Lower lobe of right lung (tissue), 2 donors: ENCODE results near the gene PAK1. TPM values are rescaled to one million over a fixed set of nuclear protein-coding genes. Genes with fewer than 3 reads are reported as not detected.

ENCODE experiments used
- ATAC-seq, 2 donors: fragments of 200-7000 bp; cut with Tn5 transposase; one replicate each; pipeline ENCODE4 v1.9.1; 2020 to 2022; ENCODE audit warnings: mild to moderate bottlenecking in 2 of 2, moderate library complexity in 2 of 2
- DNase-seq: peaks from one replicate; pipeline ENCODE4 v3.0.0-alpha.2; 2020
- H3K27ac ChIP-seq: fragments of 200-600 bp; one replicate; pipeline ENCODE4 v1.8.0; 2022
- H3K27me3 ChIP-seq: fragments of 200-600 bp; one replicate; pipeline ENCODE4 v1.8.0; 2022; ENCODE audit warnings: low read depth
- H3K36me3 ChIP-seq: fragments of 200-600 bp; one replicate; pipeline ENCODE4 v1.8.0; 2022; ENCODE audit warnings: mild to moderate bottlenecking
- H3K4me1 ChIP-seq: fragments of 200-600 bp; one replicate; pipeline ENCODE4 v1.8.0; 2022
- H3K4me3 ChIP-seq: fragments of 200-600 bp; one replicate; pipeline ENCODE4 v1.8.0; 2022; ENCODE audit warnings: mild to moderate bottlenecking
- H3K9me3 ChIP-seq: fragments of 200-600 bp; one replicate; pipeline ENCODE4 v1.8.0; 2022
- CTCF ChIP-seq: fragments of 200-600 bp; IDR thresholded peaks from one replicate; pipeline ENCODE4 v1.8.0; 2022; ENCODE audit warnings: antibody characterized with exemption, mild to moderate bottlenecking
- intact Hi-C: fragments of 100-400 bp; cut with DNase I; formaldehyde crosslinking; loops from one replicate; pipeline ENCODE4 v1.11.0; 2022
- total RNA-seq: library from RNA; stranded (reverse); fragmentation: NEBNext Ultra II Directional; extraction: Animal tissue kit (Norgen Biotek cat#: 25700); gene quantifications from one replicate; pipeline ENCODE4 v1.2.1, GENCODE V29; 2021
- donor health status: DM: no; HTN: yes; CAD: no; lungs with severe emphysema.

PAK1 gene
- total RNA-seq, 1 donor from 2014 or later, result 40.6 TPM

GRCh38 chr11:77418971-77419597, 54.8 kb downstream of the PAK1 start:
- no peak for TF ChIP-seq CTCF
- Histone ChIP-seq H3K27ac (no peak overlapping the region), H3K36me3 (no peaks in the 10 kb centered on the region), H3K9me3 (no peaks in the 10 kb centered on the region), H3K4me3 (no peak overlapping the region), H3K27me3 (no peaks in the 10 kb centered on the region), H3K4me1 (no peaks in the 10 kb centered on the region)
- ATAC-seq (no peak), DNase-seq (no peak)
- intact Hi-C loops, result no loop called here

- no peak for ATAC-seq
- DNase-seq, result no peak
- Histone ChIP-seq H3K4me3 (no peak overlapping the region), H3K9me3 (no peaks in the 10 kb centered on the region), H3K4me1 (no peaks in the 10 kb centered on the region), H3K27ac (no peak overlapping the region), H3K36me3 (no peaks in the 10 kb centered on the region), H3K27me3 (no peaks in the 10 kb centered on the region)
- TF ChIP-seq CTCF, result no peak
- intact Hi-C loops, result no loop called here
These were observed 55.5 kb downstream of the PAK1 start for GRCh38 chr11:77418155-77418970.

- no peak overlapping the region for H3K27ac ChIP-seq
- no peaks in the 10 kb centered on the region for H3K27me3 ChIP-seq
- intact Hi-C loops, result no loop called here
- no peaks in the 10 kb centered on the region for H3K36me3 ChIP-seq
- H3K4me1 ChIP-seq, result peaks cover 6% of the 10 kb centered on the region
- H3K4me3 ChIP-seq, result no peak overlapping the region
- ATAC-seq (no peak), DNase-seq (no peak)
- H3K9me3 ChIP-seq, result no peaks in the 10 kb centered on the region
- TF ChIP-seq CTCF, result no peak
These were observed 57.5 kb downstream of the PAK1 start for GRCh38 chr11:77416357-77416756.

- peaks cover 14% of the 10 kb centered on the region for H3K4me1 ChIP-seq
These were observed 59.9 kb downstream of the PAK1 start for GRCh38 chr11:77413850-77414460.

GRCh38 chr11:77412814-77413213, 61.1 kb downstream of the PAK1 start:
- Histone ChIP-seq H3K36me3 (no peaks in the 10 kb centered on the region), H3K4me1 (peaks cover 17% of the 10 kb centered on the region), H3K27ac (no peak overlapping the region), H3K4me3 (no peak overlapping the region), H3K9me3 (no peaks in the 10 kb centered on the region), H3K27me3 (no peaks in the 10 kb centered on the region)
- TF ChIP-seq CTCF, result no peak
- ATAC-seq (no peak), DNase-seq (no peak)
- intact Hi-C loops, result no loop called here

More at GRCh38 chr11:77413850-77414460, 59.9 kb downstream of the PAK1 start:
- Histone ChIP-seq H3K27ac (no peak overlapping the region), H3K9me3 (no peaks in the 10 kb centered on the region), H3K36me3 (no peaks in the 10 kb centered on the region), H3K27me3 (no peaks in the 10 kb centered on the region), H3K4me3 (no peak overlapping the region)
- intact Hi-C loops, result no loop called here
- DNase-seq, result no peak
- no peak for TF ChIP-seq CTCF
- ATAC-seq, result no peak
